CD4-positive, alpha-beta T cell treated with Interleukin-2 at 100 ng/mL for 4 hours (primary cell): ENCODE measurements around the gene CENPT.
"Not testable (repeated sequence)": the region's sequence is repeated elsewhere in the genome, so short reads cannot be mapped to it uniquely, and the experiment has no call there.

Experiments used
- DNase-seq: peaks from one replicate; pipeline ENCODE4 v3.0.0-alpha.2; 2020; ENCODE audit warnings: low spot score

CENPT gene

DNA sequence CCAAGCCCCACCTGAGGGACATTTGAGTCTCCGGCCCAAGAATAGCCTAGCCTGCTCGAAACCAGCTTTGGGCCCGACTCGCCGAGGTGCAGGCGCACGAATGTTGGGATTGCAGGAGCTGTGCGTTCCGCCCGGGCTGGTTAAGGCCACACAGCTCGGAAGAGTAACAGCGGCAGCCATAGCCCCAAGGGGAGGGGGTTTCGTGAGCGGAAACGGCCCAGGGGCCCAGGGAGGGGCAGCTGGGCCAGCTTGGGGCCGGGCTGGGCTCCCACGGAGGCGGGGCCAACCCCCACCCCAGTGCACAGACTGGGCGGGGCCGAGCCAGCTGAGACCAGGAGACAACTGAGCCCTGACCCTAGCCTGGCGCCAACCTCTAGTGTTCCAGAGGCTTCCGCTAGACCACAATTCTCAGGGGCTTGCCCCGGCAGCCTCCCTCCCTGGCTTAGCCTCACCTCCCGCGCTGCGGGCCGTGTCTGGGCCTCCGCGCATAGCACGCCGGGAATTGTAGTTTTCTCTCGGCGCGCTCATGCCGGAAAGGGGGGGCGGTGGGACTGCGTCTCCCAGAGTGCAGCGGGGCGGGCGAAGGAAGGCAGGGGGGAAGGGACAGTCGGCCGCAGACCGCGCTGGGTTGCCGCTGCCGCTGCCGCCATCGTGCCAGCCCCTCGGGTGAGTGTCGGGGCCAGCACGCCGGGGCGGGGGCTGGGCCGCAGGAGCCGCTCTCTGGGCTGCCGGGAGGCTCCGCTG is 1.0 kb downstream of the CENPT start, which contains the start of gene NUTF2:
Gene NUTF2, plus strand, starts transcription at position 614 of the 744 bp plus-strand sequence. CDS start 18,198 bp downstream, outside the sequence.
- DNase-seq = peak; percentile 96

DNA sequence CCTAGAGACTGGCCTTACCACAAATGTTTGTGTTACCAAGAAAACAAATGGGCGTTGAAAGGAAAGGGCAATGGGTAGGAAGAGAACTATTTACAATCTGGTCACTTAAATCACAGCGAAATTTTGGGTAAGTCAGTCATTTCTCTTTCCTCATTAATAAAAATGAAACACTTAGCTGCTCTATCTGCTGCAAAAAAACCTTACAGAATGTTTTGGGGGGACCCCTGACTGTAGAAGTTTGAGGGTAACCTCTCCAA is 1.5 kb downstream of the CENPT start:
- no peak for DNase-seq

DNA sequence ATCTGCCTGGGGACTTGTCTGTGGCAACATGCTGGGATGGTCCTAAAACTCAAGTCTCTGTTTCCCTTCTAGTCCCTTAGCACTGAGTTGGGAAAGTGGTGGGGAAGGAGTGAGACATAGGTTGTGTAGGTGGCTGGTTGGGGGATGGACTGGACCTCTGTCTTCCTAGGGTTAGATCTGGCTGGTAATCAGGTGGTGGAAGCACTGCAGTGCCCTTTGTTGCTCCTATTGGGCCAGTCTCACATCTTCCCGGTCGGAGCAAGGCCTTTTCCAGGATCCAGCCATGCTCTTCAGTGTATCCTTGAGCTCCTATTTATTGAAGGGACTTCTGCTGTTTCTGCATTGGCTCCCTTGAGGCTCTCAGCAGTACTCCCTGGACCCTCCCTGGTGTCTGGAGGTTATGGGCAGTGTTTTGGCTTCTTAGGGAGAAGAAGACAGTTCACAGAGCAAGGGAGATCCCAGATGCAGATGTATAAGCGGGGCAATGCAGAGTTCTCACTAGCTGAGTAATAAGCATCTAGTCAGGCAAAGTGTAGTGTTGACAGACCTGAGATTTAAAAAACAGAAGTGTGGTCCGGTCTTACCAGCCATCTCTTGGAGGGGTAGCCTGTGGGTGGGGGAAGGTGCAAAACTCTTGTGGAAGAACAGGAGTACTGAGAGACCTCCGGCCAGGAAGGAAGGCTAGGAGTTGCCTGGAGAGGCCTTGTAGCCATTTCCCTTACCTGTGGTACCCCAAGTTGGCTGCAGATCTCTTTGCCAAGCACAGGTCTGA is 2.0 kb downstream of the CENPT start:
- no peak for DNase-seq

DNA sequence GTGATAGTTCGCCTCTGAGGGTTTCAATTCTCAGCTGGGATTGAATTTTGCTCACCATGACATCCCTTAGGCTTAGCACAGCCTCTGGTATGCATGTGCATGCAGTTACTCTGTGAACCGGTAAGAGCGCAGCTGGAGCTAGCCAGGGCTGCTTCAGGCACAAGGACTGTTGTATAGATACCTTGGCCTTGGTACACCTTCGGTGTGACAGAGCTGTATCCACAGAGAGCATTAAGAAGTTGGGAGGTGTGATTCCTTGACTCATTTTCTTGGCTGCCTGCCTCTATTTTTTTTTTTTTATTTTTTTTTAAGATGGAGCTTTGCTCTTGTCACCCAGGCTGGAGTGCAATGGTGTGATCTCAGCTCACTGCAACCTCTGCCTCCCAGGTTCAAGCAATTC is 3.0 kb downstream of the CENPT start:
- no peak for DNase-seq

DNA sequence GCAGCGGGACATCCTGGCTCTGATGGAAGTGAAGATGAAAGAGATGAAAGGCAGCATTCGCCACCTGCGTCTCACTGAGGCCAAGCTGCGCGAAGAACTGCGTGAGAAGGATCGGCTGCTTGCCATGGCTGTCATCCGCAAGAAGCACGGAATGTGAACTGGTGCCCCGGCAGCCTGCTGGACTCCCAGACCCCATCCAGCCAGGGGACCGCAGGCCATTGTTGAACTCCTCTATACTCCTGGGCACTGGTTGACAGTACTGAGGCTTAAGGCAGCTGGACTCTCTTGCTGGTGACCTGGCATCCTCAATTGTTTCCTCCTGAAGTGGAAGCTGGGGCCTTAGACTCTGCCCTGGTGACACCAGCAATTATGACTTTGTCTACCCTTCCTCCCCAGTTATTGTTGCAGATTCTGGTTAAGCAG is 4.1 kb downstream of the CENPT start:
- DNase-seq = no peak

DNA sequence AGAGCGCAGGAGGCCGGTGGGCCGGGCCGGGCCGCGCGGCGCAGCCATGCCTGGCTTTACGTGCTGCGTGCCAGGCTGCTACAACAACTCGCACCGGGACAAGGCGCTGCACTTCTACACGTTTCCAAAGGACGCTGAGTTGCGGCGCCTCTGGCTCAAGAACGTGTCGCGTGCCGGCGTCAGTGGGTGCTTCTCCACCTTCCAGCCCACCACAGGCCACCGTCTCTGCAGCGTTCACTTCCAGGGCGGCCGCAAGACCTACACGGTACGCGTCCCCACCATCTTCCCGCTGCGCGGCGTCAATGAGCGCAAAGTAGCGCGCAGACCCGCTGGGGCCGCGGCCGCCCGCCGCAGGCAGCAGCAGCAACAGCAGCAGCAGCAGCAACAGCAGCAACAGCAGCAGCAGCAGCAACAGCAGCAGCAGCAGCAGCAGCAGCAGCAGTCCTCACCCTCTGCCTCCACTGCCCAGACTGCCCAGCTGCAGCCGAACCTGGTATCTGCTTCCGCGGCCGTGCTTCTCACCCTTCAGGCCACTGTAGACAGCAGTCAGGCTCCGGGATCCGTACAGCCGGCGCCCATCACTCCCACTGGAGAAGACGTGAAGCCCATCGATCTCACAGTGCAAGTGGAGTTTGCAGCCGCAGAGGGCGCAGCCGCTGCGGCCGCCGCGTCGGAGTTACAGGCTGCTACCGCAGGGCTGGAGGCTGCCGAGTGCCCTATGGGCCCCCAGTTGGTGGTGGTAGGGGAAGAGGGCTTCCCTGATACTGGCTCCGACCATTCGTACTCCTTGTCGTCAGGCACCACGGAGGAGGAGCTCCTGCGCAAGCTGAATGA is 4.8 kb downstream of the CENPT start:
- DNase-seq = peak; percentile 64

DNA sequence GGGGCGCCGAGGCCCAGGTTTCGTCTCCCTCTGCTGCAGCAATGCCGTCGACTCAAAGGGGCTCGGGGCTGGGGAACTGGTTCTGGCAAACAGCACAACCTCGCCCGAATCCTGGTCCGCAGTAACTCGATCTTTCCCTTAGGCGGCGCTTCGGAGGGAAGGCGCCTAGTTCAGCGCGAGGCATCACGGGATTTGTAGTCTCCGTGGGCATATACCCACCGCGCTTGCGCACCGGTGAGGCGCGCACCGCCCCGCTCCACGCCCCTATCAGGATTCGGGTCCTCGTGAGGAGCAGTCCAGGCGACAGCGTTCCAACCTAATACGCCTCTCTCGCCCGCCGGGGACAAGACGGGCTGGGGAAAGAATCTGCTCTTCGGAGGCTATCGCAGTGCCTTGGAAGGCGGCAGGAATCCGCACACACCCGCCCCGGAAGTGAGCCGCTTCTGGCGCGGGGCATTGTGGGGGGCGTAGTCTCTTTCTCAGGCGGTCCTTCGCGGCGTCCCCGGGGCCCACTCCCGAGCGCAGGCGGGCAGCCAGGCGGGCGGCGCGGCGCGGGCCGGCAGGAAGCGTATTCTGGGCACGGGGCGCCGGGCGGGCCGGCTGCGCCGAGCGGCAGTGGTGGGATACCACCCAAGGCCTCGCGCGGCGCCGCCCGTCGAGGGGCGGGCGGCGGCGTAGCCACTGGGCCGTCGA is 5.5 kb downstream of the CENPT start, which contains the start of gene THAP11:
Gene THAP11, plus strand, starts transcription at position 505 of the 693 bp plus-strand sequence. CDS start 235 bp downstream, outside the sequence.
- DNase-seq = peak; percentile 96

DNA sequence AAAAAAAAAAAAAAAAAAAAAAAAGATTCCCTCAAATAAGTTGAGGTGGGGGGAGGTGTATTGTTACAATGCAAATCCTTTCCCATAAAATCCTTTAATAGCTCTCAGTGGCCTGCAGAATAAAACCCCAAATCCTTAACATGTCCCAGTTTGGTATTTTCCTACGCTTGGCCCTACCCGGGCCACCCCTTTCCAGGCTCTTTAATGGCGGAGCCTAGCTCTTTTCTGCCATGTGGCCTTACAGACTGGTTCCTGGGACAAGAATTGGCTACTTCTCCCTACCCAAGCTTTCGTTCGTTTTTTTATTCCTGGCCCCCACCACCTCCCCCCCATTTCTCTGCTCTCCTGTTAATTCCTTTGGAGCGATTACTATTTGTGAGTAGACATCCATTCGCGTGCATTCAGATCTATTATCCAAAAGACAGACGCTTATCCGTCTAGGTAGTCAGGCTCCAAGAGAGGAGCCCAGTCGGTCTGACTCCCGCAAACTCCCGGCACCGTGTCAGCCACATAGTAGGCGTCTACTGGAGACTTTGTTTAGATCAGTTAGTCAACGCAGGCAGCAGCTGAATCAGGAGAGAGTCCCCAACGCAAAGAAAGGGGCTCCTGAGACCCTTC is 6.2 kb downstream of the CENPT start:
- DNase-seq = no peak

DNA sequence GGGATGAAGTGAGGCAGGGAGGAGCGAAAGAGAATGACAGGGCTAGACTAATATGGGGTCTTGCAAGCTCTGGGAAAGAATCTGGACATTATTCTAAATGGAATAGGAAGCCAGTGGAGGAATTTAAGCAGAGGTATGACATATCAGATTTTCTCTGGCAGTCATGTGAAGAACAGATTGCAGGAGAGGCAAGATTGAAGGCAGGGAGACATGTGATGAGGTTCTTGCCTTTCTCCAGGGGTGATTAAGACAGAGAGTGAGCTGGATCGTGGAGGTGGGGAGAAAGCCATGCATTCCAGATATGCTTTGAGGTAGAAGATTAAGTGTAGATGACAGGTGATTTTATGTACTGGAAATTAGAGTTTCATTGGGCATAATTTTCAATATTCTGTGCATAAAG is 9.7 kb downstream of the CENPT start:
- DNase-seq = no peak

DNA sequence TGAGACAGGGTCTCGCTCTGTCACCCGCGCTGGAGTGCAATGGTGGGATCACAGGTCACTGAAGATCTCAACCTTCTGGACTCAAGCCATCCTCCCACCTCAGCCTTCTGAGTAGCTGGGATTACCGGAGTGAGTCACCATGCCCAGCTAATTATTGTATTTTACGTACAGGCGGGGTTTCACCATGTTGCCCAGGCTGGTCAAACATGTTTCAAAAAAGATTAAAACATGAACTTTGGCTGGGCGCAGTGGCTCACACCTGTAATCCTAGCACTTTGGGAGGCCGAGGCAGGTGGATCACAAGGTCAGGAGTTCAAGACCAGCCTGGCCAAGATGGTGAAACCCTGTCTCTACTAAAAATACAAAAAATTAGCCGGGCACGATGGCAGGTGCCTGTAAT is 10.3 kb downstream of the CENPT start:
- not testable (repeated sequence) for DNase-seq

DNA sequence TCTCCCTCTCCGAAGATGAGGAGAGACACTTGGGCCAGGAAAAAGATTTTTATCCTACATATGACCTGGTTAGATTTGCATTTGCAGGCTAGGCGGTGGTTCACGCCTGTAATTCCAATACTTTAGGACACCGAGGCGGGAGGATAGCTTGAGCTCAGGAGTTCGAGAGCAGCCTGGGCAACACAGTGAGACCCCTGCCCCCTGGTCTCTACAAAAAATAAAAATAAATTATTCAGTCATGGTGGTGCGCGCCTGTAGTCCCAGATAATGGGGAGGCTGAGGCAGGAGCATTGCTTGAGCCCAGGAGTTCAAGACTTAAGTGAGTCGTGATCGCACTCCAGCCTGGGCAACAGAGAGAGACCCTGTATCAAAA is 13.3 kb downstream of the CENPT start:
- DNase-seq = no peak

DNA sequence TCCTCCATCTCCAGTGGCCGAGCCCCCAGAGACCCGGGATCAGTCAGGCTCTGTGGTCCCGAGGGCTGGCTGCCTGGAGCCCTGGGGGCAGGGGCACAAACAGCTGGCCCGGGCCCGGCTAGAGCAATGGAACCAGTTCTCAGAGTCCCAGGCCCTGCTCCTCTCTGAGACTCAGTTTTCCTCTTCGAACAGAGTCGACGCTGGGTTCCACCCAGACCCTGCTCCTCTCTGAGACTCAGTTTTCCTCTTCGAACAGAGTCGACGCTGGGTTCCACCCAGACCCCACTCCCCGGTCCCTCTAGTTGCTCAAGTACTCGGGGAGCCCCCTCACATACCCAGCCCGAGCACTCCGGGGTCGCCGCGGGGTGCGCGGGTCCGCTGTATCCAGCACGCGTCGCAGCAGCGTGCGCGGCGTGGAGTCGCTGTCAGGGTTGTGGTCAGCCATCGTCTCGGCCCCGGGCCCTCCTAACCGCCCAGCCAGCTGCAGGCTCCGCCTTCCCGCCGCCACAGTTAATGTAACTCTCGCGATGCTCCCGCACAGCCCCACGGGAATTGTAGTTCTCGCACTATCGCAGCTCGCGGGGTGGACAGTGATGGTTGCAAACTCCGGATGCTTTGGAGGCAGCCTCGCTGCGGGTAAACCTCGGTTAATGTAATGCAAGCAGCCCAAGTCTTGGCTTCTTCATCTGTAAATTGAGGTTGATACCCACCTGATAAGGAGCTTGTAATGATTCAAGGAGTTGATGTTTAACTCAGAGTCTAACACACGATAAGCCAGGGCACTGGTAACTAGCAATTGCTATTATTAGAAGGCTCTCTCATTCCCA is 13.9 kb downstream of the CENPT start:
- peak; percentile 95 for DNase-seq

DNA sequence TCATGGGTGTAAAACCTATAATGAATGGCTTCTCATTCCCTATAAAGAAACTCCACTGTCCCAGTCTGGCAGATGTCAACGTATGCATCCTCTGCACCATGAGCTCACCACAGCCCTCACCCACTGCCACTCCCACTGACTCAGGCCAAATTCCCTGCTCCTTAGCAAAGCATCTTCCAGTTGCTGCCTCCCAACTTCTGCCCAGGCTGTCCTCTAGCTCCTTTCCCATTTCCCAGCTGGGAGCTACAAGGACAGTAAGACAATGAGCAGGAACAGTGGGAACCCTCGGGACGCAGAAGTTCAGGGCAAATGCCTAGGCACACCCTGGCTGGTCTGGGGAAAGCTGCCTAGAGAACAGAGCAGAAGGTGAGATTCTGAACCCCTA is 14.5 kb downstream of the CENPT start:
- no peak for DNase-seq

DNA sequence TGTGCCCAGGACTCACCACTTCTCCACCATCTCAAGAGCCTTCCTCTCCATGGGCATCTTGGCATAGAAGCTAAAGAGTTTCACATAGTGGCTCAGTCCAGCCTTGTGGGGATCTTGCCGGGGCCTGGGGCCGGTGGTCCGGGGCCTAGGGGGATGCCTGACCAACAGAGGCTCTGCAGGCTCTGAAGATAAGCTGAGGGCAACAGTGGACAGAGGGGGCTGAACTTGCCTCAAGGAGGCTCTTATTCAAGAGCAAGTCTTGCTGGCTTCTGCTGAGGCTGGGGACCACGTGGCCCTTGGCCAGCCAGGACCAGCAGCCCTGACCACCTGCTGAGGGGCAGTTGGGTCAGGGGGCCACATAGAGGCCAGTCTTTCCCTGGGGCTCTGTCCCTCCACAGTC is 18.8 kb downstream of the CENPT start:
- no peak for DNase-seq

DNA sequence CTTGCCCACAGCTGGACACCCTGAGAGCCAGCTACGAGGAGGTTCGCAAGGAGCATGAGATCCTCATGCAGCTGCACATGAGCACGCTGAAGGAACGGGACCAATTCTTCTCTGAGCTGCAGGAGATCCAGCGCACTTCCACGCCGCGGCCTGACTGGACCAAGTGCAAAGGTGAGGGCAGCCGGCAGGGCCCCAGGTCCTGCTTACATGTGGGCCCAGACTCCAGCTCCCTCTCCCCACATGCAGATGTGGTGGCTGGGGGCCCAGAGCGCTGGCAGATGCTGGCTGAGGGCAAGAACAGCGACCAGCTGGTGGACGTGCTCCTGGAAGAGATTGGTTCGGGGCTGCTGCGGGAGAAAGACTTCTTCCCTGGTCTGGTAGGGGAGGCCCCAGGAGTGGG is 21.6 kb downstream of the CENPT start:
- no peak for DNase-seq

DNA sequence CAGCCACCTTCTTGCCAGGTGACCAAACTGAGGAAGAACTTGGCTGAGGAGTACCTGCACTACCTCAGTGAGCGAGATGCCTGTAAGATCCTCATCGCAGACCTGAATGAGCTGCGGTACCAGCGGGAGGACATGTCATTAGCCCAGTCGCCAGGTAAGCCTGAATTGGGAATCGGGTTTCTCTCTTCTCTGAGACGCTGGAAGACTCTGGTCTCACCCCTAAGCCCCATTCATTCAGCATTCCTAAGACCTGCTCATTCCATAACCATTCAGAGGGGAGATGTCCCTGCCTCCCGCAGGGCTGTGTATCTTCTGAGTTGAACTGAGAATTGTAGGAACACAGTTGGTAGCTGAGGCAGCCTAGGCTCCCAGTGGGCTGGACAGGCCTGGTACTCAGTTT is 22.4 kb downstream of the CENPT start:
- DNase-seq = no peak

DNA sequence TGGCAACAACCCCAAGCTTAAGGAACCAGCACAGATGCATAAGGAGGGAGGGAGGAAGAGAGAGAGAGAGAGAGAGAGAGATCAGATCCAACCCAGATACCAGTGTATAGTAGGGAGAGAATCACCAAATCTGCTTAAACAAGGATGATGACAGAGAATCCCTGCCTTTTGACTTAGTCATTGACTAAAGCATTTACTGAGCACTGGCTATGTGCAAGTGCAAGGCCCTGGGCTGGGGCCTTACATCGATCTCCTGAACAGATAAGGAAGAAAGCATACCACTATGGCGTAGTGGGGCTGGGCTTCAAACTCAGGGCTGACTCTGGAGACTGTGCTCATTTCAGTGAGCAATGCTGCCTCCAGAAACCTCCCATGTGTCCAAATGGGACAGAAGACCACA is 25.0 kb downstream of the CENPT start:
- DNase-seq = no peak

DNA sequence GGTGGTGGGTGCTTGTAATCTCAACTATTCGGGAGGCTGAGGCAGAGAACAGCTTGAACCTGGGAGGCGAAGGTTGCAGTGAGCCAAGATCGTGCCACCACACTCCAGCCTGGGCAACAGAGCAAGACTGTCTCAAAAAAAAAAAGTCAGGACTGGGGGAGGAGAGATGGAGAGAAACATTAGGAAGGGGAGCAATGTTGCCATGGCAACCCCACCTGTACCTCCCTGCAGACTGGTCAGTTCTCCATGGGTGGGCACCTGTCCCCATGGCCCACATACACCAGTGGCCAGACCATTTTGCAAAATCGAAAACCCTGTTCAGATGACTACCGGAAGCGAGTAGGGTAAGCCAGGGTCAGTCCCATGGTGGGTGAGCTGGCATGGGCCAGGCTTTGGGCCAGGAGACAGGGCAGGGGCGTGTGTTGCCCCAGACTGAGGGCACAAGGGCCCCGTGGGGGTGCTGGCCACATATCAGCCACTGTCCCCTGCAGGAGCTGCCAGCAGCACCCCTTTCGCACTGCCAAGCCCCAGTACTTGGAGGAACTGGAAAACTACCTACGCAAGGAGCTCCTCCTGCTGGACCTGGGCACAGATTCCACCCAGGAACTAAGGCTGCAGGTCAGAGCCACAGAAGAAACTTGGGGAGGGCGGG is 26.8 kb downstream of the CENPT start:
- no peak for DNase-seq

DNA sequence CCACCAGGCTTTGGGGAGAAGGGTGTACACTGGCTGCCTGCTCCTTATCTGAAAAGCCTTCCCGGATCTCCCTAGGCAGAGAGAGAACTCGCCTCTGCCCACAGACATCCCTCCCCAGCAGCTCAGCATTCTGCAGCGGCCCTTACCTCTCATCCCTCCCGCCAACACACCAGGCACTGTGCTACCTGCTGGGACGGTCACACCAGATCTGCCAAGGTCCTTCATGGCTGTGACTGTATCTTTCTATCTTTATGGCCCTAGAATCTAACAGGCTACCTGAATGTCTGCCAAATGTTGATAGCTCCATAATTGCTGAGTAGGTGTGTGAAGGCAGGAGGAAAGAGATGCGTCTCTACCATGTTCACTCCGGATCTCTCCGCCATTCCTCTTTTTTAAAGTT is 32.9 kb downstream of the CENPT start:
- DNase-seq = no peak

DNA sequence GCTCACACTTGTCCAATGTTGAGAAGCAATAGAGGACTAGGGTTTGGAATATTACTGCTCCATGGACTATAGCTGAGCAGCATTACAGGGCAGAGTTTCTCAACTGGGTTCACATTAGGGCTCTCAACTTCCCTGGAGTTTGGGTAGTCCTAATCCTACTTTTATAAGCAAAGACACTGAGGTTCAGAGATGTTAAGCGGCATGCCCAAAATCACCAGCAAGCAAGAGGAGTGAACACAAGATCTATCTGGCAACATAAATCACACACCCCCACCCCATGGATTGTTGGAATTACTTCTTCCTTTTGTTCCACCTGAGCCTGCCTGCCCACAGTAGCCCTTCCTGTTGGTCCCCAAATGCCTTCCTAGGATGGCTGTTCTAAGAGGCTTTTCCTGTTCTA is 35.6 kb downstream of the CENPT start:
- no peak for DNase-seq
